ENCODE measurements around the gene TDRD1. TPM values are rescaled to one million over a fixed set of nuclear protein-coding genes. Genes with fewer than 3 reads are reported as not detected.
"Not testable (repeated sequence)": the region's sequence is repeated elsewhere in the genome, so short reads cannot be mapped to it uniquely, and the experiment has no call there.

Gene TDRD1
- 0.69 and 8.1 TPM in 2 replicates for total RNA-seq

GRCh38 chr10:114179148-114179547 is at the start of gene TDRD1:
Gene TDRD1, plus strand, starts transcription at chr10:114179353. Its CDS starts 8,479 bp downstream, at chr10:114187832.
- DNase-seq (ENCODE audit: low read depth): no peak

- no peak for DNase-seq (ENCODE audit: low read depth)
These were observed 48.1 kb upstream of the TDRD1 start for GRCh38 chr10:114131094-114131493.

- no peak for DNase-seq (ENCODE audit: low read depth)
These were observed 43.7 kb upstream of the TDRD1 start for GRCh38 chr10:114135476-114135875.

DNA sequence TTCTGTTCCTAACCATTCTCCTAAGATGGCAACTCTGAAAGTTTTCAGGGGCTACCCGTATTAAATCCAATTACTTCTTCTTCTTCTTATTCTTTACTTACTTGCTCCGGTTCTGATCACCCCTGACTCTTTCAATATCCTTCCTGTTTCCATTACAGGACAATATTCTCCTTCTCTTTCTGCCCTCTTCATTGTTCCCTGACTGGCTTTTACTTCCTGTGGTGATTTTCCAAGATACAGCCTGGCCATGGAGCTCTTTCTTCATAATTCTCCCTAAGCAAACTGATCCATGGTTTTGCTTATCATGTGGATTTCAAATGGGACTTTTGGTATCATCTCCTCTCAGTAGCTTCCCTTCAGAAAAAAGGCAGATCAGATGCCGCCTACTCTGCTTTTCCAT is 40.6 kb upstream of the TDRD1 start:
- DNase-seq (ENCODE audit: low read depth): no peak

DNA sequence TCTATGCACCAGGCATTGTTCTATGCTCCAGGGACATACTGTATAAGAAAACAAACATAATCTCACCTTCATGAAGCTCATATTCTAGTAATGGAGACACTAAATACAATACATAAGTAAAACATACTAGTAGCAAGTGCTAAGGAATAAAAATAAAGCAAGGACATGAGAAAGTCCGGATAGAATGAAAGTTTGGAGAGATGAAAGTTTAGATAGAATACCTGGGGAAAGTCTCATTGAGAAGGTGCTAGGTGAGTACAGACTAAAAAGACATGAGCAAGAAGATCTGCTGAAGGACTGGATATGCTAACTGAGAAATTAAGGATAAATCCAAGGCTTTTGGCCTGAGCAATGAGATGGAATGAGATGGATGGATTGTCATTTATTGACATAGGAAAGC is 39.1 kb upstream of the TDRD1 start:
- DNase-seq (ENCODE audit: low read depth): no peak

GRCh38 chr10:114140827-114141226 is 38.3 kb upstream of the TDRD1 start:
- DNase-seq (ENCODE audit: low read depth): not testable (repeated sequence)

DNA sequence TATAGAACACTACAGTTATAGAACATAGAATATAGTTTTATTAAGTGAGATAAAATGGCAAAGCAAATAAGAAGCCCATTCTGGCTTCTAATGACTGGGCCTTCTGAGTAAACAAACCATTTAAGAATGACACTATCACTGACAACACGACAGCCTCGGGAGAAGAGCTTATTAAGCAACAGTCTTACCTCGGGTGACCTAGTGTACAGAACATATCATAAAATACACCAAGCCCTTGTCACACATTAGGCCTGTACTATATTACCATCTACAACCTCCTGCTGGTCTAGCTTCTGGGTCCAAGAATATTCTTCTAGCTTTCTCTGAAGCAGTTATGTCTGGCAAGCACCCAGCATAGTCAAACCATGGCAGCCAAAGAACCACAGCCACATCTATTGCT is 37.1 kb upstream of the TDRD1 start:
- no peak for DNase-seq (ENCODE audit: low read depth)

GRCh38 chr10:114143160-114143559 is 36.0 kb upstream of the TDRD1 start:
- no peak for DNase-seq (ENCODE audit: low read depth)

- not testable (repeated sequence) for DNase-seq (ENCODE audit: low read depth)
These were observed 29.7 kb upstream of the TDRD1 start for GRCh38 chr10:114149476-114149875.

DNA sequence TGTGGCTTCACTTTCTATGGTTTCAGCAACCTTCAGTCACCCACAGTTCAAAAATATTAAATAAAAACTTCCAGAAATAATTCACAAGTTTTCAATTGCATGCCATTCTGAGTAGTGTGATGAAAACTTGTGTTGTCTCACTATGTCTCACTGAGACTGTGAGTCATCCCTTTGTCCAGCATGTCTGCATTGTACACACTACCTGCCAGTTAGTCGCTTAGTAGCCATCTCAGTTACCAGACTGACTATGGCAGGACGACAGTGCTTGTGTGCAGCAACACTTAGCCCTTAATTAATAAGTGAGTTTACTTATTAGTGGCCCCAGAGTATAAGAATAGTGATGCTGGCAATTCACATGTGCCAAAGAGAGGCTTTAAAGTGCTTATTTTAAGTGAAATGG is 27.7 kb upstream of the TDRD1 start:
- DNase-seq (ENCODE audit: low read depth): peak; percentile 91

GRCh38 chr10:114151892-114152291 is 27.3 kb upstream of the TDRD1 start:
- no peak for DNase-seq (ENCODE audit: low read depth)

- DNase-seq (ENCODE audit: low read depth): no peak
These were observed 21.2 kb upstream of the TDRD1 start for GRCh38 chr10:114157912-114158311.

- DNase-seq (ENCODE audit: low read depth): no peak
These were observed 16.1 kb upstream of the TDRD1 start for GRCh38 chr10:114163062-114163461.

DNA sequence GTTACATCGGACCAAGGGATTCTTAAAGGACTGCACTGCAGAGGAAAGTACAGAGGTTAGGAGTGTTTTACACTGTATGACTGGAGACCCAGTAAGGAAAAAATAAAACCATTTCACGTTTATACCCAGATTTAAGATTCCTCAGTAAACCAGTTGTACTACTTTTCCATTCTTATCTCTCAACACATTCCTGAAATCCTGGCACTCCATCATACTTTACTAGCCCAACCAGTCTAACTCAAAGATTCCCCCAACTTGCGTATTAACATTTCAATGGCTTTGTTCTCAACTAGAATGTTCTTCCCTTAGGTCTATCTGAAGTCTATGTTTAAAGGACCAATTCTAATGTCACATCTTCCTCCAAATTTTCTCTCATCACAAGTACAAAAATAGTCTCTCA is 13.1 kb upstream of the TDRD1 start:
- DNase-seq (ENCODE audit: low read depth): no peak

DNA sequence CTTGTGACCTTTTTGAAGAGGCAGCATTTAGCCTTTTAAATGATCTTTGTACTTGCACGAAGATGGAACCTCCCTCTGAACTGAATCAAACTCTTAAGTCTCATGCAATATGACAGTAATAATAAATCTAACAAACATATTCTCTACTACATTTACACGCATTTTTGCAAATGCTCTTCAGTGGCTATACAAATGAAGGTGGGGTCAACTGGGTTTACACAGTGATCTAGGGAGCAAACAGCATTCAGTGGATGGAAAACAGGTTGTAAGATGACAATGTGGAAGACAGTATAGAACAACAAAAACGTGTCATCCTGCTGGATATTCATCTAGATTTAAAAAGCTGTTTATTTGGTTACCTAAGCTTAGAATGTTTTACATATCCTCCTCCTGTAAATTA is 12.7 kb upstream of the TDRD1 start:
- no peak for DNase-seq (ENCODE audit: low read depth)

DNA sequence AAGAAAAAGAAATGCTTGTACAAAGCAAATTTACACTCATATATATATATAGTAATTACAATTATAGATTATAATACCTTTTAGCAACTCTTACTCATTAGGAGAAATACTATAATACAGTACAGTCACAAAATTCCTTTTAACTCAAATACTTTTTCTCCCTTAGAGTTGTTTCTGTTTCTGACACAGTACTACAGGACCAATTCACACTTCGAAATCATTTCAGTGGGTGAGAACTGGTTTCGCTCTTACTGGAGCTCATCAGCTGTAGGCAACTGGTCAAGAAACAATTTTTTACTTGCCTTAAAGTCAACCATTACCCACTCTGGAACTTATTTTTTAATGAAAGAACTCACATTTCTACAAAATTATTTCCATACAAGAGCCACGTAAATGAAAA is 11.2 kb upstream of the TDRD1 start:
- no peak for DNase-seq (ENCODE audit: low read depth)

DNA sequence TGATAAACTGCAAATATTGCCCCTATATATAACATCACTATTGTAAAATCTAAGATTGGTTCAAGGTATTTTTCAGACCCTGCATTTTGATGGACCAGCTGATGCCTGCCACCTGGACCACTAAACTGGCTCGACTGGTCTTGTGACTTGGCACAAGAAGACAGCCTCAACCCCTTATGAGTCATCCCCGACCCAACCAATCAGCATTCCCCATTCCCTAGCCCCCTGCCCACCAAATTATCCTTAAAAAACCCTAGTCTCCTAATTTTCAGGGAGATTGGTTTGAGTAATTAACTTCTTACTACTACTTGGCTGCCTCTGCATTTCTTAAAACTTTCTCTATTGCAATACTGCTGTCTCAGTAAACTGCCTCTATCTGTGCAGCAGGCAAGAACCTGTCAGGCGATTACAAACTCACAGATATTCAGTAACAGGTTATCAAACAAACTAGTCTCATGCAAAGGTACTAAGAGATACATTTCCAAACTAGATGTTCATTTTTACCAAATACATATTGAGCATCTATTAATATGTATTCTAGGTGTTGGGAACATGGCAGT is 10.6 kb upstream of the TDRD1 start:
- no peak for DNase-seq (ENCODE audit: low read depth)

GRCh38 chr10:114172216-114172615 is 6.9 kb upstream of the TDRD1 start:
- peak; percentile 51 for DNase-seq (ENCODE audit: low read depth)

DNA sequence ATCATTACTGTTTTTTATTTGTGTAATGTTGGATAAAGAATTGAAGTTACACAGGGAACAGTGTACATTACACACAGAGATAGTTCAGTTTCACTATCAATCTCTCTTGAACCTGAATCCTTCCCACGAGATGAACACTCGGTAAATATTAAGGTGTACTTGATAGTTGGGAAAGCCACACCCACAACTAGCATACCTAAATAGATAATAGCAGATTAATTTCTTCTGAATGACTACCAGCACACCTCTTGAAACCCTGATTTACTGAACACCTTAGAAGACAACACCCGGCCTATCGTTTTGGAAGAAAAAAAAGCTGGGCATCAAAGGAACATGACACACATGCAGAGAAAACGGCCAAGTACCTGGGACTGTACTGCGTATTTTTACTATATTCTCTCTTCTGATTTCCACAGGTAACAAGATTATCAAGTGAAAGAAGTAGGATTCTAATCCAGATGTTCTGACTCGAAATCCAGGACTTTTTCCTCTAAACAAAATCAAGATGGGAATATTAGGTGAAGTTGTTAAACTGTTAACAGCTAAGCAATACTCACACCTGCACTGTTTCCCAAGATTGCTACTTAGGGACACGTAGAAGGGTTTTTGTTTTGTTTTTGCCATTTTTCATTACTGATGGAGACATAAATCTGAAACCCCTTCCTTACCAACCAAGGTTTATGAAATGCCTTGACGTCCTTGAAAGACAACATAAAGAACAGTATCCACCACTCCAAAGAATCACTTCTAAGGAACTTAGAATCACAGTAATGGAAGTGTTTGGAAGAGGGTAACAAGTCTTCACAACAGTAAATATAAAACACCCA is 6.2 kb upstream of the TDRD1 start:
- peak; percentile 16 for DNase-seq (ENCODE audit: low read depth)

- DNase-seq (ENCODE audit: low read depth): no peak
These were observed 5.6 kb upstream of the TDRD1 start for GRCh38 chr10:114173603-114173920.

DNA sequence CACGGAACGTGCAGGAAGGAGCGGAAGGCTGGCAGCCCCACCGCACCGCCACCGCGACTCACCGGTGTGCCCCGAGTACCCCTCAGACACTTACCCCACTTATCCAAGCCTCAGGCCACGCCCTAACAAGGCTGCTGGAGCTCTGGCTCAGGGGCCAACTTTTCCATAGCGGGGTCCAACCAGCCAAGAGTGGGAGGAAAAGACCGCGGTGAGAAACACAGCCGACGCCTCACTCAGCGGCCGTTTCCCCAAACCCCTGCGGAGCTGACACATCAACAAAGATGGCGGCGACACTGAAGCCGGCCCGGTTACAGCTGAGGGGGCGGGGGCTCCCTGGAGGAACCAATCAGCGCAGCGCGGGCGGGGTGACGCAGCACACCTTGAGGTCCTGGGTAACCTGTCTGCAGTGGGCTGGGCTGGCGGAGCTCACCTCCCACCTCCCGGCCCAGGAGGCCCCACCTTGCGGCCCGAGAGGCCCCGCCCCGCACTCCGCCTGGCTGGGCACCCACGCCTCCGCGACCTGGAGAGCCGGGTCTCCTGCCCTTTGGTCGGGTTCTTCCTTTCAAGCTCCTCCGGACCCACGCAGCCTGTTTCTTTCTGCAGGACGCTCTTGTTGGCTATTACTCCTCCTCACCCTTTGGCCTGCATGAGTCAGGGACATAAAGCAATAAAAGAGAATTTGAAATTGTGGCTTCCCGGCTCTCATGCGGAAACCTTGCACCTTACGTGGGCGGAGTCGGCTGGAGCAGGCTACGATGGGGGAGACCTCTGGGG is 5.0 kb upstream of the TDRD1 start, which contains the start of gene CCDC186:
CCDC186 (minus strand) TSS at position 283 of the 774 bp plus-strand sequence. CDS start 10,935 bp downstream, outside the sequence.
- peak; percentile 90 for DNase-seq (ENCODE audit: low read depth)

GRCh38 chr10:114174695-114175188 is 4.4 kb upstream of the TDRD1 start:
- DNase-seq (ENCODE audit: low read depth): peak; percentile 86

DNA sequence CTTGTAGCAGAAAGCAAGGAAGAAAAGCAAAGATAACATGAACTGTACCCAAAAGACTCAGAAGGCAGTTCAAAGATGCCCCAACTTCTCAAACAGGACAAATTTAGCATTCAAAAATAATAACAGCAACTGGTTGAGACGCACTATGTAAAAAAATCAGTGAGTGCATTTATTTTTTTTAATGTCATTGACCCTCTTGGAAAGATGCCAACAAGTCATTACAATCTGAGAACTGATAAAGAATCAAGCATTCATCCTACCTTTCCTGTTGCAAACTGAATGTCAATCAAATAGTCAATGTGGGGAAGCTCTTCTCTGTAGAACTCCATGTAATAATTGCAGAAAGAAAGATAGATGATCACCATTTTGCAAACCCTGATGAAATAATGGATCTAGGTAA is 3.5 kb upstream of the TDRD1 start:
- DNase-seq (ENCODE audit: low read depth): no peak

Data from renal cortical epithelial cell (primary cell).